GM18502 (cell line): ENCODE measurements around the gene MYL3.

Experiments
- ATAC-seq: cut with Tn5 transposase; IDR thresholded peaks from one replicate; pipeline ENCODE4 v1.9.1; 2021; ENCODE audit warnings: mild to moderate bottlenecking; ENCODE audit not compliant: unreplicated experiment, poor library complexity

The MYL3 gene

DNA sequence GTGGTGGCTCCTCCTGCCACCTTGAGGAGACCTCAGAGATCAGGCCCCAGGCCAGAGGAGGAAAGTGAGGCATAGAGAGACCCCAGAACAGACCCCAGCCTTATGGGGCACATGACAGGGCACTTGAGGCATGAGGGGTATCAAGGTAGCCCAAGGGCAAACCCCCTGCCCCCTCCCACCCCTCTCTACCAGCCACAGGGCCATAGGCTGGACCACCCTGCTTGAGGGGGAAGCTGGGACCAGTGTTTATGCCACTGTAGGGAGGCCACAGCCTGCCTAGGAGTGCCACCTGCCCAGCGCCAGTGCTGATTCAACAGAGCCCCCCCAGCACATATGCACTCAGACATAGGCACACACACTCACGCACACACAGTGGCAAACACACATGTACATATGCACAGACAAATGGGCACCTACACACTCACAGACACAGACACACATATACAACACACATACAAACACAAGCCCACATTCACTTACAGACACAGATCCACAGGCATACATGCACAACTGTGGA is 10.3 kb downstream of the MYL3 start:
- ATAC-seq, result no peak

DNA sequence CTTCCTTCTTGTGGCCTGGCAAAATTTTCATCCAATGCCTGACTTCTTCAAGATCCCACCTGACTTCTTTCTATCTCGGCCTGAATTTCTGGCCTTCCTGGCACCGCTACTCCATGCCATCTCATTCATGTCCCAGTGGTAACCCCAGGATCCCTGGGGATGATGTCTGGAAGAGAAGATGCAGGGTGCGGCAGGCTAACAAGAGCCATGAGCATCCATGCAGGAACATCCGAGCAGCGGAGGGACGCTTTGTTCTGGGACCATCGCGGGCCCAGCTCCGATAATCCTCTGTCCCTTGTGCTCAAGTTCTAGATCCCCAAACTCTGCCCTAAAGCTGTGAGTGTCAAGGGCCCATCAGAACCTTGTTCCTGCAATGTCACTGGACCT is 10.9 kb downstream of the MYL3 start:
- ATAC-seq, result no peak

DNA sequence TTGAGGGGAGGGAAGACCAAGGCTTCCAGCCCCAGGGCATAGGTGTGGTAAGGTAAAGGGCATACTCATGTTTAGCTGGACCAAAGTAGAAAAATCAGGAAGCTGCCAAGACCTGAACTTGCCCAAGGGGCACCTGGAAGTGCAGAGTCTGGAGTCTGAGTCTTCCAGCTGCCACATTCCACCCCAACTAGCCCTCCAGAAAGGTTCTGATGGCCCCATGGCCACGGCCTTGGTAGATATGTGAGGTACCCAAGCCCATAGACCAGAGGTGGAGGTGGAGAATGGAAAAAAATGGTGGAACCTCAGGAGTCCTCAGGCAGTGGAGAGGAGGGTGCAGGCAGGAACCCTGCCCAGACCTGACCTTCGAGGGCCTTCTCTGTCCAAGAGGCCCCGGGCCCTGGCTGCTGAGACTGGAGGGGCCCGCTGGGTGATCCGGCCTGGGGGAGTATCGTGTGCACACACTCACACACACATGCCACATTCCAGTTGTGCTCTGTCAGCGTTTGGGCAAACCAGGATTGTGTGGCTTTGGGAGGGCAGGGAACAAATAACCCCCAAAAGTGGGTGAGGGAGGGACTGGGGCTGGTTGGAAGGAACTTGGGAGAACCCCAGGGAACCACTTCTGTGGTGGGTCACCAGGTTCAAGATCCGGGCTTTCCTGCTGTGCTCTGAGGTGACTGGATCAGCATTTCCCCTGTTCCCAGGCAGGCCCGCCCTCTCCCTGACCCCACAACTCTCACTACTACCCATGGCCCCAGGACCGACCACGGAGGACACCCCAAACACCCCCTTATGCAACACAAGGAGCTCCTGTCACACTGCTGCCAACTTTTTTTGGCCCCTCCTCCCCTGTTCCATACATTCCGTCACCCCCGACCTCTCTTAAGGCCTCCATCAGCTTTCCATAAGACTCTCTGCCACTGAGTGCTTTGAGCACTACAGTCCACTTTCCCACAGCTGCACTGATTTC is 11.6 kb downstream of the MYL3 start:
- ATAC-seq, result no peak

DNA sequence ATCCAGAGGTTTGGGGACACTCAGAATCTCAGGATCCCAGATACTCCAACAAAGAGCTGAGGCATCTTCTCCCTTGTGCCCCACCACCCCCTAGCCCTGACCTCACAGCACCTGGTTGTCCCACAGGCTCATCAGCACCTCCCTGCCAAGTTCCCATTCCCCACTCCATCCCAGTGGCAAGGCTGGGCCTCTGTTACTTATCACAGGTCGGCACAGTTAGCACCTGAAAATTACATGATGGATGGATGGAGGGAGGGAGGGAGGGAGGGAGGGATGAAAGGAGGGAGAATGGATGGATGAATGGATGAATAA is 12.8 kb downstream of the MYL3 start:
- no peak for ATAC-seq

DNA sequence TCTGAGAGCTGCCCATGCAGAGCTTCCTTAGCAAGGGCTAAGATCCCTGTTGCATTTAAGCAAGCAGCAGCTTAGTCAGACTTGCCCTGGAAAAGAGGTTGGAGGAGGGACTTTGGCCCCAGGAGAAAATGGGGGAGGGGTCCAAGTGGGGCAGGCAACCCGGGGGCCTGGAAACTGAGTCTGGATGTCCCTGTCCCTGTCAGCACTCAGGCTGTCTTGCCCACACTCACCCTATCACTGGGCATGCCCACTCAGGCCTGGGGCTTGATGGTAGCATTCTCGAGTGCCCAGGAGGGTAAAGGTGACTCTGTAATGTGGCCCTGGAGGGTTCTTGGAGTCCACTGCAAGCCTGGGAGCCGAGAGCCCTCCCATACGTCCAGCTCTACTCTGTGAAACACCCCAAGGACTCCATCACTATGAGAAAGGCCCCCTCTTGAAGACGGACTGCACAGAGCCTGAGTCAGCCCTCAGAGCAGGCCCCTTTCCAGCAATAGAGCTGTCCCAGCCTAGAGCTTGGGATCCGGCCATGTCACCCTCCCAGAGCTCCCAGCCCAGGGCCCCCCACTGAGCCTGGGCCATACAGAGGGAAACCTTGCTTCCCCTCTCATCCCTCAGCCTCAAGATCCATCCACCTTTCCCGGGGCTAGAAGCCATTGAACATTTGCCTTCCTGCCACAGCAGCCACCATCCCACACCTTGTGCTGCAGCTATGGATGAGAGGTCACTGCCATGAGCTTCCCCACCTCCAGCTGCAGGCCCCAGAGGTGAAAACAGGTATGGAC is 13.4 kb downstream of the MYL3 start:
- no peak for ATAC-seq

DNA sequence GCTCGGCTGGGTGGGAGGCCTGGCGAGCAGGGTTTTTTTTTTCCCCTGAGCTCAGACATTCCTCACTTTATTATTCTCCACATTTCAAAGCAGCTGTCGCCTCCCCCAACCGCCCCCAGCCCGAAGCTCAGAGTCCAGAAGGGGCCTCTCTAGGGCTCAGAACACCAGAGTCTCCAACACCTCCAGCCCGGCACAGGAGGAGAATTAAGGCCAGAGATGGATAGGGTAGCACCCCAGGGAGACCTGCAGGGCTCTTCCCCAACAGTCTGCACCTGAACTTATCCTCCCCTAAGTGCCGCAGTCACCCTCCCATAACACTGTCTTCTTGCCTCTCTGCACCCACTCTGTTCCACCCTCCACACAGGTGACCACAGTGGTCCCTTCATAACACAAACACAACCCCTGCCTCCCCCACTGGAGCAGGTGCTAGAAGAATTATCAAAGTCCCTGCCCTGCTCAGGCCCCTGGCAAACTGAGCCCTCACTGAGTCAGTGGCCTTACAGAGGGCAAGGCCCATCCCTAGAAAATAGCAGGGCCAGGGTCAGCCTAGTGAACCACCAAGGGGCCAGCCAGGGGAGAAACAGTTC is 14.1 kb downstream of the MYL3 start:
- ATAC-seq, result no peak

DNA sequence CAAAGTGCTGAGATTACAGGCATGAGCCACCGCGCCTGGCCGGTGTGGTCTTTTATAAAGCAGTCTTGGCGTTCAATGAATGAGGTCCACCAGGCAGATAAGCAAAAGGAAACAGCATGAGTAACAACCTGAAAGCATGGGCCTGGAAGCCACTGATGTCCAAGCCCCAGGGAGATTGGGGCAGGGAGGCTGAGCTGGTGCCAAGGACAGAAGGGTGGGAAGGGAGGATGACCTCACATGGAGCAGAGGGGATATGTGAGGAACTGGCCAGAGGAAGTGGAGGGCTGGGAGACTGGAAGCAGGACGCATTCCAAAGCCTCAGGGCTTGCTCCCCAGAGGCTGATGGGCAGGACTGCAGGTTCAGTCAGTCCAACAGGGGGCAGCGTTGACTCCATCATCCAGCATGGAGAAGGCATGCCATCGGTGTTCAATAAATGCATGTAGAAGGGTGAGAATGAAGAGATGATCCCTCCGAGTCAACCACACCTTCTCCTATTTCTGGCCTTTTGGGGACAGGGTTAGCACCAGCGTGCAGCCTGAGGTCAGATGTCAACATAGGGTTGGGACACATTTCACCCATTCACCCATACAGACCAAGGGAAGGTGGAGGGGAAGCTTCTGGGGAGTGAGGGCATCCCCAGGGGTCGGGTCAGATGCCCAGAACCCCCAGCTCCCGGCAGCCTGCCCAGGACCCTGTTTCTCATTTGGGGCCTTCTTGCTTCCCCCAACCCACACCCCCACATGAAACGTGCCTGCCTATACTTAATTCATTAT is 14.8 kb downstream of the MYL3 start:
- no peak for ATAC-seq

DNA sequence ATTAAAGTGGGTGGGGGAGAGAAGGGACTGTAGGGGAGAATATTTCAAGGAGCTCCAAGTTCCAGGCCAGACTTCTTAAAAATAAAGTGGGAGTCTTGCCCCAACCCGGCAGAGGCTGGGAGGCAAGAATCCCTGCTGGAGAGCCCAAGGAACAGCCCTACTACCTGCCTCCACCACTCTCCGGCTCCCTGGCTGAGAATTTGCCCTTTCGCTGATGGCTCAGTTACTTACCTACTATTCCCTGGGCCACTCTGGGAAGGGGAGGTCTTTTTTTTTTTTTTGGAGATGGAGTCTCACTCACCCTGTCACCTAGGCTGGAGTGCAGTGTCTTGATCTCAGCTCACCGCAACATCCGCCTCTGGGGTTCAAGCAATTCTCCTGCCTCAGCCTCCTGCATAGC is 15.5 kb downstream of the MYL3 start:
- no peak for ATAC-seq

DNA sequence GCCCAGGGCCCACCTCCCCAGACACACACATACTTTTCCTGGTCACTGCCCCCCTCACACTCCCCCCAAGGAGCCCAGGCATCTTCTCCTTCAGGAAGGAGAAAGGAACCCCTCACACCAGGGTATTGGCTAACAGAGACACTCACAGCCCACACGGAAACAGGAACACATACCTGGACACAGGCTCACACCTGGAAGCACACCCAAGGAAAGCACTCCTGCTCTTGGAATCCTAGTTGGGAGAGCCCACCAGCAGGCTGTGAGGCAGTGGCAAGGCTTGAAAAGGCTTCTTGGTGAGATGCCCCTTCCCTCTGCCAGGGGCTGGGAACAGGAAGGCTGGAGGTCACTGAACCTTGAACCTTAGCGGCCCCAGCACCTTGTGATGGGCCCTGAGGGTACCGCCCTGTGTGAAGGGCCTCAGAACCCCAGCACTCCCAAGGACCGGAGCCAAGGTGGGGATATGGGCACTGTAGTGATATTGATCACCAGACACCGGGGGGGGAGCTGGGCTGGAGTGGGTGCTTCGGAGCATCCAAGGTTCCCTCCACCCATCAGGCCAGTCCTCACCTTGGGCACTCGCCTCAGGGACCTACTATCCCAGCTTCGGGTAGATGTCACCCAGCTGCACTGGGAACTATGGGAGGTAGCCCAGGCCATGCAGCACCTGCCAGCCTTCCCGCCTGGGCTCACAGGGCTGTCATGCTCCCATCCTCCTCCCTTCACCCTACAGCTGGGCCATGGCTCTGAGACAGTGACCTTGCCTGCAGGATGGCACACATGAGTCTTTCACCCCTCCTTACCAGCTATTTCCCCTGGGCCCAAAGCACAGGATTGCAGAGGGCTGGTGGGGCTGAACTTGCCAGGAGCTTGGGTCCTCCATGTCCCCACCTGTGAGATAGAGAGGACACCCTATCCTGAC is 16.4 kb downstream of the MYL3 start:
- peak; percentile 2 for ATAC-seq

DNA sequence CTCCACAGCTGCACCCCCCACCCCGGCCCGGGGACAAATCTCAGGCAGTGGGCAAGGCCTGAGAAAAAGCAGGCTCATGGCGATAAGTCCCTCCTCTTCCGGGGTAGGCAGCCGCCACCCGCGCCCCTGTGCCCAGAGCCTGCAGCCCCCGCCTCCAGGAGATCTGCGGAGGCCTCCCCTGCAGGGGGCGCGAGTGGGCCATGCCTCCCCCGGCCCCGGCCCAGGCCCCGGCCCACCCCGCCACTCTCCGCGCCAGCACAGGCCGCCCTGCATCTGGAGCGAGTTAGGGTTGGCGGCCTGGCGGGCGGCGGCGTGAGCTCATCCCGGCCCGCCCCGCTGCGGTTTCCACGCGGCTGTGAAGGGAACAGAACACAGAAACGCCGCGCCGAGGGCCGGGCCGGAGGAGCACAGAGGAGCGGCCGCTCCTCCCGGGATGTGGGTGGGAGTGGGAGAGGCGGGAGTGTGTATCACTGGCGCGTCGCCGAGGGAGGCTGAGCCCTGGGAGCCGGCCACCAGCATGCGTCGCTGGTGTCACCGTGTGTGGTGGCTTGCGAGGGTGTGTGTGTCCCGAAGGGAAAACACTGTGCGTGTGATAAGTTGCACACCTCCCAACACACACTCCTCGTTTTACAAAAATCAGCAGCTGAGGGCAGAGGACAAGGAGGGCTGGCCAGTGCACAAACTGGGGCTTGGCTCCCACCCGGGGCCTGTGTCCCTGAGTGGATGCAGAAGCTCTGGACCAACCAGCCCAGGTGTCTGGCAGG is 17.2 kb downstream of the MYL3 start:
- peak; percentile 79 for ATAC-seq

DNA sequence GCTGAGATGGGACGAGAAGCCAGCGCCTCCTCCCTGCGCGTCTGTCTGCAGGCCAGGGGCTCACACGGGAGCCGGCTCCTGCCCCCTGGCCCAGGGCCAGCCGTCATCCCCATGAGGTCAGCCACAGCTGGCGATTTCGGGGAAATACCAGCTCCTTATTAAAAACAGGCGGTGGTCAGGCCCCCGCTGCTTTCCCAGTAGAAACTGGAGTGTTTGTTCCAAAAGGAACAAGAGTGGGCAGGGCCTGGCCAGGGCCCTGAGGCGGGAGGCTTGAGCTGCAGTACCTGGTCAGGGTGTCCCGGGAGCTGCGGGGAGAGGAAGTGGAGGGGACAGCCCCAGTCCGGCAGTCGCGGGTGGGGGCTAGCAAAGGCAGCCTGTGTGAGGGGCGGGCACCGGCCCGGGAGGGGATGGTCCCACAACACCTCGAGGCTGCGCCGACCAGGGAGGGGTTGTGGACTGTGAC is 17.8 kb downstream of the MYL3 start:
- ATAC-seq, result peak; percentile 66

DNA sequence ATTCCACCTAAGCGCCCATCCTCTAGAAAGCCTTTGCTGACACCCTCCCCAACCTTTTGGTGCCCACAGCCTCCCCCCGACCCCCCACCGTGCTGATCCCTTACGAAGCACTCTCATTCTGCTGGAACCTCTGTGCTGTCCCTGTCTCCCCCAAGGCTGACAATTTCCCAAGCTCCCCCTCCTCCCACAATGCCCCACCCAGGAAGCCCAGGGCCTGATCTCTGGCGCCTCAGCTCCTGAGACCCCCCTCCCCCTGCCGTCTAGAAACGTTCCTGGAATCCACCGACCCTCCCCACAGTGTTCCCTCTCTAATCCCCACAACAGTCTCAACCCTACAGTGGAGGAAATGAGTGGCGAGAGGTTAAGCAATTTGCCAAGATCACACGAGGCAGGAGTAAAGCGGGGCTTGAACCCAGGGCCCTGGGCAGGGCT is 18.3 kb downstream of the MYL3 start:
- no peak for ATAC-seq

DNA sequence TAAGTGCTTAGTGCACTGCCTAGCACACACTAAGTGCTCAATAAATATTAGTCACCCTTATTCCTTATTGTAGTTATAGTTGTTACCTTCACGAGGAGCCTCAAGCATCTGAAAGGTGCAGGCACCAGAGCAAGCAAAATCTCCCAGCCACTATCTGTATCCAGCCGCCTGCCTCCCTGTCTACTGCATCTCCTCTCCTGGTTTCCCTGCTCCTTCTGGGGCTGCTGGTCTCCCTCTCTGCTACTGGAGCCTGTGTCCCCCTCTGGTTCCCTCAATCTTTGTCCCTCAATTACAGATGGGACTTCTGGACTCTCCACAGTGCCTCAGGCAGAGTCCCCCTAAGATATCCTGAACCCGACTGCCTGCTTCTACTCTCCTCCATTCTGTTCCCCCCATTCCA is 18.8 kb downstream of the MYL3 start:
- ATAC-seq, result no peak

DNA sequence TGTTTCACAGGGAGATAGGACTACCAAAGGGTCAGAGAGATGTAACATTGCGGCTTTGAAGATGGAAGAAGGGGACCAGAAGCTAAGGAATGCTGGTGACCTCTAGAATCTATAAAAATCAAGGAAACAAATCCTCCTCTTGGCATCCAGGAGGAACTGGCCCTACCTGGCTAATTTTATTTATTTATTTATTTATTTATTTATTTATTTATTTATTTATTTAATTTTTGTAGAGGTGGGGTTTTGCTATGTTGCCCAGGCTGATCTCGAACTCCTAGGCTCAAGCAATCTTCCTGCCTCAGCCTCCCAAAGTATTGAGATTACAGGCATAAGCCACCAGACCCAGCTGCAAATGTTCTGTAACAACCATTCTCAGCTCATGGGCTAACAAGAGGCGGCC is 19.7 kb downstream of the MYL3 start:
- ATAC-seq, result no peak

DNA sequence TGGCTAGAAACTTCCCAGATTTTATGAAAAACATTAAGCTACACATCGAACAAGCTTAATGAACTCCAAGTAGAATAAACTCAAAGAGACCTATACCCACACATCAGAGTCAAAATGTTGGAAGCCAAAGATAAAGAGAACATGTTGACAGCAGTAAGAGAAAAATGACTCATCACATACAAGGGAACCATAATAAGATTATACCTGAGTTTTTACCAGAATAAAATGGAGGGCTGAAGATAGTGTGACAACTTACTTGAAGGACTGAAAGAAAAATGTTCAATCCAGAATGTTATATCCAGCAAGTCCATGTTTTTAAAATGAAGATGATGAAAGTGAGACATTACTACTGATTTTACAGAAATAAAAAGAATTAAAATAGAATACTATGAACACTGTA is 22.8 kb downstream of the MYL3 start:
- no peak for ATAC-seq

DNA sequence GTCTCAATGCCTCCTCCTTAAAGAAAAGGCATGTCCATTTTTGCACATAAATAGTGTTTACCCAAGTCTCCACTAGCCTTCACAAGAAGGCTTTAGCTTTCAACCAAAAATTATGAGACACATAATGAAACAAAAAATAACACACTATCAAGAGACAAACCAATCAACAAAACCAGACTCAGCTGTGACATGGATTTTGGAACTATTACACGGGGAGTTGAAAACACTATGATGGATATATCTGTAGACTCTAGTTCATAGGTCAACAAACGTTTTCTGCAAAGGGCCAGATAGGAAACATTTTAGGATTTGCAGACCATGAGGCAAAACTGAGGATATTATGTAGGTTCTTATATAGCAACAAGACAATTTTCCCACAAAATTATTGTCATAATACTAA is 24.9 kb downstream of the MYL3 start:
- ATAC-seq, result no peak

DNA sequence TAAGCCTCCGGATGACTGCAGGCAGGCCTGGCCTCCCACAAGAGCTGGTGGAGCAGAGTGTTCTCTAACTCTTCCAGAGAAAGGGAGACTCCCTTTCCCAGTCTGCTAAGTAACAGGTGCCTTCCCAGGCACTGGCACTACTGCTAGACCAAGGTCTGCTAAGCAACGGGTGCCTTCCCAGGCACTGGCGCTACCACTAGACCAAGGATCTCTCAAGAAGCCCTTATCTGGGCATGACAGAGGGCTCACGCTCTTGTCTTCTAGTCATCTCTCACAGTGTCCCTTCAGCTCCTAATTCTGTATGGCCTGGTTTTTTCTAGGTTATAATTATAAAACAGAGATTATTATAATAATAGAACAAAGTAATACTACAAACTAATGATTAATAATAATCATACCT is 27.8 kb downstream of the MYL3 start:
- no peak for ATAC-seq

DNA sequence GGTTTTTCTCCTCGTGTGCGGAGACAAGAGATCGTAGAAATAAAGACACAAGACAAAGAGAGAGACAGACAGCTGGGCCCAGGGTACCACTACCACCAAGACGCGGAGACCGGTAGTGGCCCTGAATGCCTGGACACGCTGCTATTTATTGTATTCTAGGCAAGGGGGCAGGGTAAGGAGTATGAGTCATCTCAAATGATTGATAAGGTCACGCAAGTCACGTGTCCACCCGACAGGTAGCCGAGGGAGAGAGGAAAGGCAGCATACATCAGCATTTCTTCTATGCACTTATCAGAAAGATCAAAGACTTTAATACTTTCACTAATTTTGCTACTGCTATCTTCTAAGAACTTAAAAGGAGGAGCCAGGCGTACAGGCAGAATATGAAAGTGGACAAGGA is 28.2 kb downstream of the MYL3 start:
- no peak for ATAC-seq
